DND-41 (cell line): ENCODE results near the gene PLP2.
"Not testable (repeated sequence)": the region's sequence is repeated elsewhere in the genome, so short reads cannot be mapped to it uniquely, and the experiment has no call there.

Source experiments
- EZH2 ChIP-seq: IDR thresholded peaks from 3 replicates; pipeline ENCODE4 v1.6.1; 2012; ENCODE audit warnings: borderline replicate concordance, low read depth, mild to moderate bottlenecking, moderate library complexity, low read length, inconsistent platforms; ENCODE audit not compliant: severe bottlenecking
- TF ChIP-seq, protein P1 (sequence below): IDR thresholded peaks from 2 replicates; pipeline ENCODE4 v1.5.1; 2012; ENCODE audit warnings: borderline replicate concordance, low read length, moderate library complexity, mild to moderate bottlenecking; ENCODE audit not compliant: poor library complexity, severe bottlenecking; ENCODE audit errors: extremely low read depth

DNA sequence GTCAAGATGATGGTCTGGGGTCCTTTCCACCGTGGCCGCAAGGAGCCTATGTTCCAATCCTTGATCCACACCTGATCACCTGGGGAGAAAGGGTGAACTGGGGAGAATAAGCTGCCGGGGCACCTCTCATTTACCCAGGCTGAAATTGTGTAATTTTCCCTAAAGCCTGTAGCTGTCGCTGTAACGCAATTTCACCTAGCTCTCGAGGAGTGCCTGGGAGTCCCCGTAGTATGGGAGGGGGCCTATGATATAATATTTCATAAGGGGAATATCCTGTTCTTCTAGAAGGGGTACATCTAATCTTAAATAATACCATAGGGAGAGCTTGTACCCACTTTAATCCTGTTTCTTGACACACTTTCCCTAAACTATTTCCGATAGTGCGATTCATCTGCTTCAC is 29.4 kb upstream of the PLP2 start:
- TF ChIP-seq EZH2: not testable (repeated sequence)
- TF ChIP-seq, protein P1, sequence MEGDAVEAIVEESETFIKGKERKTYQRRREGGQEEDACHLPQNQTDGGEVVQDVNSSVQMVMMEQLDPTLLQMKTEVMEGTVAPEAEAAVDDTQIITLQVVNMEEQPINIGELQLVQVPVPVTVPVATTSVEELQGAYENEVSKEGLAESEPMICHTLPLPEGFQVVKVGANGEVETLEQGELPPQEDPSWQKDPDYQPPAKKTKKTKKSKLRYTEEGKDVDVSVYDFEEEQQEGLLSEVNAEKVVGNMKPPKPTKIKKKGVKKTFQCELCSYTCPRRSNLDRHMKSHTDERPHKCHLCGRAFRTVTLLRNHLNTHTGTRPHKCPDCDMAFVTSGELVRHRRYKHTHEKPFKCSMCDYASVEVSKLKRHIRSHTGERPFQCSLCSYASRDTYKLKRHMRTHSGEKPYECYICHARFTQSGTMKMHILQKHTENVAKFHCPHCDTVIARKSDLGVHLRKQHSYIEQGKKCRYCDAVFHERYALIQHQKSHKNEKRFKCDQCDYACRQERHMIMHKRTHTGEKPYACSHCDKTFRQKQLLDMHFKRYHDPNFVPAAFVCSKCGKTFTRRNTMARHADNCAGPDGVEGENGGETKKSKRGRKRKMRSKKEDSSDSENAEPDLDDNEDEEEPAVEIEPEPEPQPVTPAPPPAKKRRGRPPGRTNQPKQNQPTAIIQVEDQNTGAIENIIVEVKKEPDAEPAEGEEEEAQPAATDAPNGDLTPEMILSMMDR: peak; percentile 13
